Naive thymus-derived CD4-positive, alpha-beta T cell (primary cell): ENCODE data around the gene HOXA3. TPM values are rescaled to one million over a fixed set of nuclear protein-coding genes. Genes with fewer than 3 reads are reported as not detected.

Source experiments
- ATAC-seq: fragments of 150-1000 bp; cut with Tn5 transposase; 2 replicates; pipeline ENCODE4 v1.10.0; 2021; ENCODE audit warnings: mild to moderate bottlenecking, moderate library complexity
- CTCF ChIA-PET: fragments of 350-600 bp; sonication (Branson Sonifier 250); formaldehyde crosslinking; loops from one replicate; lab custom pipeline; 2021; ENCODE audit warnings: antibody characterized with exemption; lab: Charles Lee
- POLR2A ChIA-PET: fragments of 350-600 bp; sonication (Branson Sonifier 250); formaldehyde crosslinking; loops from one replicate; lab custom pipeline; 2021; ENCODE audit warnings: antibody characterized with exemption, inconsistent platforms; lab: Charles Lee
- DNase-seq, 9 donors: peaks; one replicate each; pipeline versions ENCODE4 v3.0.0 to v3.0.0-alpha.2; 2020 to 2022; ENCODE audit warnings: mixed read lengths in 1 of 9
- H3K27ac ChIP-seq: one replicate; pipeline ENCODE4 v1.7.0; 2013; ENCODE audit warnings: mild to moderate bottlenecking, low read depth, low read length, moderate library complexity
- H3K27me3 ChIP-seq, 2 donors: one replicate each; pipeline ENCODE4 v1.7.0; 2013; ENCODE audit warnings: low read length in 2 of 2, mild to moderate bottlenecking in 2 of 2, moderate library complexity in 2 of 2; ENCODE audit not compliant: control insufficient read depth in 2 of 2, insufficient read depth in 2 of 2
- H3K36me3 ChIP-seq, 3 experiments: 1 replicate in 2 of 3; 2 replicates in 1 of 3; pipeline ENCODE4 v1.7.0; 2013; ENCODE audit warnings: low read length in 3 of 3, mild to moderate bottlenecking in 3 of 3, moderate library complexity in 1 of 3; ENCODE audit not compliant: insufficient read depth in 3 of 3, control insufficient read depth in 2 of 3
- H3K4me1 ChIP-seq, 2 donors: one replicate each; pipeline ENCODE4 v1.7.0; 2013; ENCODE audit warnings: low read length in 2 of 2, mild to moderate bottlenecking in 2 of 2, moderate library complexity in 1 of 2; ENCODE audit not compliant: control insufficient read depth in 2 of 2, insufficient read depth in 2 of 2
- H3K4me3 ChIP-seq: 2 replicates; pipeline ENCODE4 v1.7.0; 2013; ENCODE audit warnings: mild to moderate bottlenecking, low read length
- H3K9me3 ChIP-seq, 3 experiments: 1 replicate in 2 of 3; 2 replicates in 1 of 3; pipeline ENCODE4 v1.7.0; 2013; ENCODE audit warnings: low read length in 3 of 3; ENCODE audit not compliant: control insufficient read depth in 2 of 3
- H3K27ac Mint-ChIP-seq, 9 donors: one replicate each; pipeline ENCODE4 v1.8.0; 2020 to 2022; ENCODE audit warnings: mixed read lengths in 9 of 9, mild to moderate bottlenecking in 8 of 9, moderate library complexity in 5 of 9, inconsistent platforms in 2 of 9
- H3K27me3 Mint-ChIP-seq, 5 donors: one replicate each; pipeline ENCODE4 v1.8.0; 2021 to 2022; ENCODE audit warnings: mixed read lengths in 5 of 5, mild to moderate bottlenecking in 1 of 5
- H3K36me3 Mint-ChIP-seq, 5 donors: one replicate each; pipeline ENCODE4 v1.8.0; 2020 to 2022; ENCODE audit warnings: mixed read lengths in 5 of 5, mild to moderate bottlenecking in 3 of 5, inconsistent platforms in 1 of 5
- H3K4me1 Mint-ChIP-seq, 7 donors: one replicate each; pipeline ENCODE4 v1.8.0; 2020 to 2022; ENCODE audit warnings: mixed read lengths in 7 of 7, mild to moderate bottlenecking in 3 of 7, inconsistent platforms in 1 of 7
- H3K4me3 Mint-ChIP-seq, 10 donors: one replicate each; pipeline ENCODE4 v1.8.0; 2020 to 2022; ENCODE audit warnings: mild to moderate bottlenecking in 10 of 10, mixed read lengths in 10 of 10, moderate library complexity in 6 of 10, inconsistent platforms in 2 of 10
- H3K9me3 Mint-ChIP-seq, 11 donors: one replicate each; pipeline ENCODE4 v1.8.0; 2020 to 2022; ENCODE audit warnings: mixed read lengths in 11 of 11, mild to moderate bottlenecking in 4 of 11, inconsistent platforms in 1 of 11, moderate library complexity in 1 of 11
- intact Hi-C, 2 donors: fragments of 100-400 bp; cut with micrococcal nuclease; formaldehyde crosslinking; loops; one replicate each; pipeline ENCODE4 v1.15.1; 2023
- polyA plus RNA-seq, 2 donors: library from polyadenylated mRNA; unstranded; fragments of 300-500 nt; fragmentation: Illumina TruSeq; gene quantifications; one replicate each; pipeline ENCODE4 v1.2.3, GENCODE V29; 2021
- total RNA-seq, 6 experiments: library from RNA in 5 of 6; stranded (reverse) in 5 of 6; gene quantifications; 1 replicate in 5 of 6; 2 replicates in 1 of 6; pipeline ENCODE4 v1.2.3 and lab custom pipeline; 2021 to 2026

HOXA3 gene
- total and polyA plus RNA-seq, 7 experiments from 2014 or later, result 0.12 TPM; not detected in 6

- Histone ChIP-seq H3K4me3 (no peak overlapping the region), H3K9me3 (no peaks in the 10 kb centered on the region), H3K27ac (no peak overlapping the region), H3K36me3 (no peaks in the 10 kb centered on the region), H3K4me1 (peaks cover 0 to 19% of the 10 kb centered on the region in 2 donors), H3K27me3 (peaks cover 5 to 25% of the 10 kb centered on the region in 2 donors)
- intact Hi-C loops, result no loop called here
- peaks cover 8 to 30% (median 20%) of the 10 kb centered on the region in 5 donors for H3K36me3 Mint-ChIP-seq
- H3K27me3 Mint-ChIP-seq, result peaks cover 81 to 90% (median 84%) of the 10 kb centered on the region in 5 donors
- peaks cover 17 to 39% (median 30%) of the 10 kb centered on the region in 7 donors for H3K4me1 Mint-ChIP-seq
- H3K9me3 Mint-ChIP-seq, result peaks cover 0 to 7% (median 0%) of the 10 kb centered on the region in 11 donors
- CTCF ChIA-PET, result no interaction called here
- ATAC-seq, result no peak
- POLR2A ChIA-PET, result no interaction called here
- no peak for DNase-seq
- H3K4me3 Mint-ChIP-seq, result peak overlapping the region in 8 of 10 donors; percentile 11 to 75 (median 53)
- no peak overlapping the region for H3K27ac Mint-ChIP-seq
Observed at GRCh38 chr7:27101957-27102580, 50.3 kb downstream of the HOXA3 start.

GRCh38 chr7:27101171-27101956 is 51.0 kb downstream of the HOXA3 start:
- Mint-ChIP-seq H3K36me3 (peaks cover 8 to 30% (median 20%) of the 10 kb centered on the region in 5 donors), H3K9me3 (peaks cover 0 to 7% (median 0%) of the 10 kb centered on the region in 11 donors), H3K4me3 (peak overlapping the region in 7 of 10 donors; percentile 2 to 61 (median 18)), H3K27me3 (peaks cover 82 to 90% (median 89%) of the 10 kb centered on the region in 5 donors), H3K27ac (no peak overlapping the region), H3K4me1 (peaks cover 18 to 41% (median 32%) of the 10 kb centered on the region in 7 donors)
- DNase-seq (no peak), ATAC-seq (no peak)
- H3K4me1 ChIP-seq, result peaks cover 0 to 25% of the 10 kb centered on the region in 2 donors
- H3K4me3 ChIP-seq, result no peak overlapping the region
- H3K27ac ChIP-seq, result no peak overlapping the region
- intact Hi-C loops, result no loop called here
- POLR2A ChIA-PET, result no interaction called here
- H3K9me3 ChIP-seq, result no peaks in the 10 kb centered on the region
- peaks cover 5 to 25% of the 10 kb centered on the region in 2 donors for H3K27me3 ChIP-seq
- CTCF ChIA-PET, result no interaction called here
- peaks cover 0 to 1% (median 0%) of the 10 kb centered on the region in 3 experiments for H3K36me3 ChIP-seq

GRCh38 chr7:27100694-27101170 is 51.7 kb downstream of the HOXA3 start:
- CTCF ChIA-PET, result no interaction called here

GRCh38 chr7:27099453-27100370 is 52.7 kb downstream of the HOXA3 start:
- ChIA-PET POLR2A (interaction anchor here (0.6 kb wide), 1 partner anchor 249 kb away, joined by 3 read pairs; no protein-coding TSS in a partner anchor), CTCF (interaction anchor here (0.6 kb wide), 2 partner anchors 20 to 50 kb away, joined by 3 to 4 read pairs; no protein-coding TSS in a partner anchor)
- no peak overlapping the region for H3K4me3 ChIP-seq
- peaks cover 0 to 9% (median 0%) of the 10 kb centered on the region in 11 donors for H3K9me3 Mint-ChIP-seq
- DNase-seq (no peak), ATAC-seq (no peak)
- H3K4me3 Mint-ChIP-seq, result peak overlapping the region in 1 of 10 donors; percentile 17
- H3K36me3 ChIP-seq, result peaks cover 0 to 5% (median 0%) of the 10 kb centered on the region in 3 experiments
- peaks cover 18 to 51% (median 41%) of the 10 kb centered on the region in 7 donors for H3K4me1 Mint-ChIP-seq
- peaks cover 5 to 25% of the 10 kb centered on the region in 2 donors for H3K27me3 ChIP-seq
- H3K27ac ChIP-seq, result no peak overlapping the region
- peaks cover 81 to 93% (median 86%) of the 10 kb centered on the region in 5 donors for H3K27me3 Mint-ChIP-seq
- H3K4me1 ChIP-seq, result peaks cover 9 to 30% of the 10 kb centered on the region in 2 donors
- intact Hi-C loops, result loop anchor here (2.0 to 5.0 kb wide), 6 partner anchors 33 to 722 kb away; partner anchors contain the start of genes HOXA4 (in 1 of the 2), HOXA7 (in 1 of the 2) and SKAP2 (in 1 of the 2)
- no peaks in the 10 kb centered on the region for H3K9me3 ChIP-seq
- peaks cover 8 to 30% (median 20%) of the 10 kb centered on the region in 5 donors for H3K36me3 Mint-ChIP-seq
- H3K27ac Mint-ChIP-seq, result no peak overlapping the region

More at GRCh38 chr7:27100694-27101170, 51.7 kb downstream of the HOXA3 start:
- Histone ChIP-seq H3K27ac (no peak overlapping the region), H3K4me1 (peaks cover 0 to 25% of the 10 kb centered on the region in 2 donors), H3K36me3 (peaks cover 0 to 5% (median 0%) of the 10 kb centered on the region in 3 experiments), H3K9me3 (no peaks in the 10 kb centered on the region), H3K27me3 (peaks cover 5 to 25% of the 10 kb centered on the region in 2 donors), H3K4me3 (no peak overlapping the region)
- no peak overlapping the region for H3K4me3 Mint-ChIP-seq
- peaks cover 79 to 91% (median 86%) of the 10 kb centered on the region in 5 donors for H3K27me3 Mint-ChIP-seq
- ATAC-seq (no peak), DNase-seq (no peak)
- peaks cover 0 to 7% (median 0%) of the 10 kb centered on the region in 11 donors for H3K9me3 Mint-ChIP-seq
- H3K27ac Mint-ChIP-seq, result no peak overlapping the region
- peaks cover 8 to 30% (median 20%) of the 10 kb centered on the region in 5 donors for H3K36me3 Mint-ChIP-seq
- H3K4me1 Mint-ChIP-seq, result peaks cover 18 to 41% (median 33%) of the 10 kb centered on the region in 7 donors
- intact Hi-C loops, result no loop called here
- POLR2A ChIA-PET, result no interaction called here

- H3K27ac Mint-ChIP-seq, result no peak overlapping the region
- CTCF ChIA-PET, result interaction anchor here (0.6 kb wide), 1 partner anchor 51 kb away, joined by 3 read pairs; no protein-coding TSS in a partner anchor
- H3K27ac ChIP-seq, result no peak overlapping the region
- peaks cover 9 to 30% of the 10 kb centered on the region in 2 donors for H3K4me1 ChIP-seq
- no peaks in the 10 kb centered on the region for H3K9me3 ChIP-seq
- no peak overlapping the region for H3K4me3 ChIP-seq
- POLR2A ChIA-PET, result interaction anchor here (0.6 kb wide), 1 partner anchor 248 kb away, joined by 3 read pairs; no protein-coding TSS in a partner anchor
- H3K4me1 Mint-ChIP-seq, result peaks cover 18 to 52% (median 44%) of the 10 kb centered on the region in 7 donors
- DNase-seq (no peak), ATAC-seq (no peak)
- H3K4me3 Mint-ChIP-seq, result peak overlapping the region in 7 of 10 donors; percentile 2 to 90 (median 20)
- peaks cover 0 to 10% (median 0%) of the 10 kb centered on the region in 11 donors for H3K9me3 Mint-ChIP-seq
- peaks cover 0 to 5% (median 0%) of the 10 kb centered on the region in 3 experiments for H3K36me3 ChIP-seq
- H3K27me3 ChIP-seq, result peaks cover 8 to 25% of the 10 kb centered on the region in 2 donors
- H3K27me3 Mint-ChIP-seq, result peaks cover 82 to 93% (median 86%) of the 10 kb centered on the region in 5 donors
- peaks cover 8 to 30% (median 20%) of the 10 kb centered on the region in 5 donors for H3K36me3 Mint-ChIP-seq
- intact Hi-C loops, result loop anchor here (2.0 to 5.0 kb wide), 6 partner anchors 33 to 722 kb away; partner anchors contain the start of genes HOXA4 (in 1 of the 2), HOXA7 (in 1 of the 2) and SKAP2 (in 1 of the 2)
Observed at GRCh38 chr7:27098578-27099451, 53.6 kb downstream of the HOXA3 start.
